WTC11 (cell line): ENCODE data around the gene RCBTB1. TPM values are rescaled to one million over a fixed set of nuclear protein-coding genes. Genes with fewer than 3 reads are reported as not detected.

Experiments used
- ATAC-seq: fragments of 200-7000 bp; cut with Tn5 transposase; 2 replicates; pipeline ENCODE4 v1.10.0; 2021; ENCODE audit warnings: mild to moderate bottlenecking, moderate library complexity
- CTCF ChIA-PET: fragments of 300-600 bp; sonication (Branson Sonifier 250); formaldehyde crosslinking; loops from one replicate; lab custom pipeline; 2021; ENCODE audit warnings: antibody characterized with exemption; lab: Charles Lee
- POLR2A ChIA-PET: fragments of 350-600 bp; sonication (Branson Sonifier 250); formaldehyde crosslinking; loops from one replicate; lab custom pipeline; 2021; ENCODE audit warnings: antibody characterized with exemption; lab: Charles Lee
- DNase-seq: peaks from one replicate; pipeline ENCODE4 v3.0.0; 2021; ENCODE audit warnings: low spot score
- H3K27ac Mint-ChIP-seq: 2 replicates; pipeline ENCODE4 v1.8.0; 2021; ENCODE audit warnings: mixed read lengths
- H3K27me3 Mint-ChIP-seq: 2 replicates; pipeline ENCODE4 v1.8.0; 2021; ENCODE audit warnings: low read depth, mild to moderate bottlenecking, moderate library complexity, mixed read lengths
- H3K36me3 Mint-ChIP-seq: 2 replicates; pipeline ENCODE4 v1.8.0; 2021; ENCODE audit warnings: mixed read lengths
- H3K4me1 Mint-ChIP-seq: 2 replicates; pipeline ENCODE4 v1.8.0; 2022; ENCODE audit warnings: mixed read lengths
- H3K4me3 Mint-ChIP-seq: 2 replicates; pipeline ENCODE4 v1.8.0; 2021; ENCODE audit warnings: mild to moderate bottlenecking, moderate library complexity, mixed read lengths
- H3K9me3 Mint-ChIP-seq: 2 replicates; pipeline ENCODE4 v1.8.0; 2021; ENCODE audit warnings: mixed read lengths
- ATF3 ChIP-seq: sonication (generic); formaldehyde crosslinking; conservative IDR thresholded peaks from 2 replicates; pipeline ENCODE4 v1.8.1; 2022; ENCODE audit warnings: mild to moderate bottlenecking, missing genetic modification reagents
- CBFB ChIP-seq: sonication (generic); formaldehyde crosslinking; IDR thresholded peaks from 2 replicates; pipeline ENCODE4 v1.8.1; 2022; ENCODE audit warnings: mild to moderate bottlenecking, low read depth, missing genetic modification reagents
- CTCF ChIP-seq: fragments of 200-600 bp; IDR thresholded peaks from 2 replicates; pipeline ENCODE4 v1.8.0; 2022; ENCODE audit warnings: antibody characterized with exemption
- ELF4 ChIP-seq: sonication (generic); formaldehyde crosslinking; IDR thresholded peaks from 2 replicates; pipeline ENCODE4 v1.8.1; 2022; ENCODE audit warnings: low read depth, mild to moderate bottlenecking, moderate library complexity, missing genetic modification reagents
- EMX1 ChIP-seq: fragments of 250-450 bp; sonication (Bioruptor Pico); IDR thresholded peaks from 2 replicates; pipeline ENCODE4 v1.8.0; 2021; ENCODE audit warnings: mild to moderate bottlenecking
- GRHL2 ChIP-seq: fragments of 250-450 bp; sonication (Bioruptor Pico); IDR thresholded peaks from 2 replicates; pipeline ENCODE4 v1.8.0; 2022; ENCODE audit warnings: mild to moderate bottlenecking, moderate library complexity; ENCODE audit not compliant: insufficient replicate concordance, severe bottlenecking
- IRF2 ChIP-seq: sonication (generic); formaldehyde crosslinking; IDR thresholded peaks from 2 replicates; pipeline ENCODE4 v1.8.0; 2022; ENCODE audit warnings: low read depth, missing genetic modification reagents, borderline replicate concordance
- JUN ChIP-seq: sonication (generic); formaldehyde crosslinking; IDR thresholded peaks from 2 replicates; pipeline ENCODE4 v1.8.0; 2023; ENCODE audit warnings: mild to moderate bottlenecking, missing genetic modification reagents
- KAT7 ChIP-seq: sonication (generic); formaldehyde crosslinking; IDR thresholded peaks from 2 replicates; pipeline ENCODE4 v1.8.1; 2023; ENCODE audit warnings: missing genetic modification reagents, mild to moderate bottlenecking, borderline replicate concordance
- MXD4 ChIP-seq: fragments of 250-450 bp; sonication (Bioruptor Pico); IDR thresholded peaks from 2 replicates; pipeline ENCODE4 v1.8.0; 2021; ENCODE audit warnings: mild to moderate bottlenecking, moderate library complexity, borderline replicate concordance
- OVOL2 ChIP-seq: fragments of 250-450 bp; sonication (Bioruptor Pico); IDR thresholded peaks from 2 replicates; pipeline ENCODE4 v1.9.0; 2021; ENCODE audit warnings: mild to moderate bottlenecking, borderline replicate concordance
- SMAD4 ChIP-seq: sonication (generic); formaldehyde crosslinking; IDR thresholded peaks from 2 replicates; pipeline ENCODE4 v1.8.0; 2022; ENCODE audit warnings: mild to moderate bottlenecking, missing genetic modification reagents
- TCF7 ChIP-seq: sonication (generic); formaldehyde crosslinking; IDR thresholded peaks from 2 replicates; pipeline ENCODE4 v1.8.0; 2022; ENCODE audit warnings: mild to moderate bottlenecking, low read depth, missing genetic modification reagents, moderate library complexity
- TEAD1 ChIP-seq: sonication (generic); formaldehyde crosslinking; IDR thresholded peaks from 2 replicates; pipeline ENCODE4 v1.8.0; 2022; ENCODE audit warnings: mild to moderate bottlenecking, missing genetic modification reagents
- TEAD4 ChIP-seq: sonication (generic); formaldehyde crosslinking; IDR thresholded peaks from 2 replicates; pipeline ENCODE4 v1.8.0; 2022; ENCODE audit warnings: mild to moderate bottlenecking, missing genetic modification reagents
- ZNF138 ChIP-seq: sonication (generic); formaldehyde crosslinking; conservative IDR thresholded peaks from 2 replicates; pipeline ENCODE4 v1.8.1; 2022; ENCODE audit warnings: mild to moderate bottlenecking, moderate library complexity, missing genetic modification reagents
- ZNF232 ChIP-seq: sonication (generic); formaldehyde crosslinking; IDR thresholded peaks from 2 replicates; pipeline ENCODE4 v1.8.0; 2022; ENCODE audit warnings: mild to moderate bottlenecking, missing genetic modification reagents
- ZNF425 ChIP-seq: fragments of 250-450 bp; sonication (Bioruptor Pico); conservative IDR thresholded peaks from 2 replicates; pipeline ENCODE4 v1.9.0; 2021; ENCODE audit warnings: mild to moderate bottlenecking
- ZNF671 ChIP-seq: fragments of 250-450 bp; sonication (Bioruptor Pico); IDR thresholded peaks from 2 replicates; pipeline ENCODE4 v1.8.0; 2021; ENCODE audit warnings: mild to moderate bottlenecking
- total RNA-seq: library from RNA; stranded (reverse); gene quantifications from 3 replicates; pipeline ENCODE4 v1.2.3, GENCODE V29; 2021
- TF ChIP-seq, protein P1 (sequence below): sonication (generic); formaldehyde crosslinking; IDR thresholded peaks from 2 replicates; pipeline ENCODE4 v1.8.1; 2022; ENCODE audit warnings: mild to moderate bottlenecking, missing genetic modification reagents, moderate library complexity, borderline replicate concordance
- TF ChIP-seq, protein P2 (sequence below): sonication (generic); formaldehyde crosslinking; IDR thresholded peaks from 2 replicates; pipeline ENCODE4 v1.8.1; 2022; ENCODE audit warnings: mild to moderate bottlenecking, moderate library complexity, missing genetic modification reagents
- TF ChIP-seq, protein P3 (sequence below): sonication (generic); formaldehyde crosslinking; IDR thresholded peaks from 2 replicates; pipeline ENCODE4 v1.8.0; 2023; ENCODE audit warnings: missing genetic modification reagents
- TF ChIP-seq, protein P4 (sequence below): sonication (generic); formaldehyde crosslinking; IDR thresholded peaks from 2 replicates; pipeline ENCODE4 v1.8.1; 2023; ENCODE audit warnings: mild to moderate bottlenecking, missing genetic modification reagents, moderate library complexity
- TF ChIP-seq, protein P5 (sequence below): fragments of 250-450 bp; sonication (Bioruptor Pico); IDR thresholded peaks from 2 replicates; pipeline ENCODE4 v1.9.0; 2021; ENCODE audit warnings: moderate library complexity, mild to moderate bottlenecking, inconsistent platforms, borderline replicate concordance
- TF ChIP-seq, protein P6 (sequence below): fragments of 250-450 bp; sonication (Bioruptor Pico); IDR thresholded peaks from 2 replicates; pipeline ENCODE4 v2.1.2; 2022; ENCODE audit warnings: mild to moderate bottlenecking, moderate library complexity

RCBTB1 gene
- total RNA-seq, 1 experiment from 2014 or later = 31.3 TPM

GRCh38 chr13:49596221-49596620, 10.9 kb upstream of the RCBTB1 start (continued):
- TF ChIP-seq CTCF (no peak), ELF4 (CRISPR knock-in tag) (no peak), TEAD4 (no peak), KAT7 (CRISPR knock-in tag) (no peak), SMAD4 (no peak), ZNF232 (CRISPR knock-in tag) (no peak), ZNF425 (CRISPR knock-in tag) (no peak), ZNF671 (CRISPR knock-in tag) (no peak), IRF2 (CRISPR knock-in tag) (no peak), ATF3 (CRISPR knock-in tag) (no peak), TCF7 (CRISPR knock-in tag) (no peak)
- TF ChIP-seq, protein P1, sequence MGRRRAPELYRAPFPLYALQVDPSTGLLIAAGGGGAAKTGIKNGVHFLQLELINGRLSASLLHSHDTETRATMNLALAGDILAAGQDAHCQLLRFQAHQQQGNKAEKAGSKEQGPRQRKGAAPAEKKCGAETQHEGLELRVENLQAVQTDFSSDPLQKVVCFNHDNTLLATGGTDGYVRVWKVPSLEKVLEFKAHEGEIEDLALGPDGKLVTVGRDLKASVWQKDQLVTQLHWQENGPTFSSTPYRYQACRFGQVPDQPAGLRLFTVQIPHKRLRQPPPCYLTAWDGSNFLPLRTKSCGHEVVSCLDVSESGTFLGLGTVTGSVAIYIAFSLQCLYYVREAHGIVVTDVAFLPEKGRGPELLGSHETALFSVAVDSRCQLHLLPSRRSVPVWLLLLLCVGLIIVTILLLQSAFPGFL = no peak
- TF ChIP-seq, protein P2, sequence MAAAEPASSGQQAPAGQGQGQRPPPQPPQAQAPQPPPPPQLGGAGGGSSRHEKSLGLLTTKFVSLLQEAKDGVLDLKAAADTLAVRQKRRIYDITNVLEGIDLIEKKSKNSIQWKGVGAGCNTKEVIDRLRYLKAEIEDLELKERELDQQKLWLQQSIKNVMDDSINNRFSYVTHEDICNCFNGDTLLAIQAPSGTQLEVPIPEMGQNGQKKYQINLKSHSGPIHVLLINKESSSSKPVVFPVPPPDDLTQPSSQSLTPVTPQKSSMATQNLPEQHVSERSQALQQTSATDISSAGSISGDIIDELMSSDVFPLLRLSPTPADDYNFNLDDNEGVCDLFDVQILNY = no peak
- TF ChIP-seq, protein P3, sequence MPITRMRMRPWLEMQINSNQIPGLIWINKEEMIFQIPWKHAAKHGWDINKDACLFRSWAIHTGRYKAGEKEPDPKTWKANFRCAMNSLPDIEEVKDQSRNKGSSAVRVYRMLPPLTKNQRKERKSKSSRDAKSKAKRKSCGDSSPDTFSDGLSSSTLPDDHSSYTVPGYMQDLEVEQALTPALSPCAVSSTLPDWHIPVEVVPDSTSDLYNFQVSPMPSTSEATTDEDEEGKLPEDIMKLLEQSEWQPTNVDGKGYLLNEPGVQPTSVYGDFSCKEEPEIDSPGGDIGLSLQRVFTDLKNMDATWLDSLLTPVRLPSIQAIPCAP = no peak
- TF ChIP-seq, protein P4, sequence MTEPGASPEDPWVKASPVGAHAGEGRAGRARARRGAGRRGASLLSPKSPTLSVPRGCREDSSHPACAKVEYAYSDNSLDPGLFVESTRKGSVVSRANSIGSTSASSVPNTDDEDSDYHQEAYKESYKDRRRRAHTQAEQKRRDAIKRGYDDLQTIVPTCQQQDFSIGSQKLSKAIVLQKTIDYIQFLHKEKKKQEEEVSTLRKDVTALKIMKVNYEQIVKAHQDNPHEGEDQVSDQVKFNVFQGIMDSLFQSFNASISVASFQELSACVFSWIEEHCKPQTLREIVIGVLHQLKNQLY = no peak
- TF ChIP-seq, all 79 proteins: peak for 0

GRCh38 chr13:49594576-49594975, 9.2 kb upstream of the RCBTB1 start:
- ChIA-PET POLR2A (no interaction called here), CTCF (no interaction called here)
- Mint-ChIP-seq H3K27me3 (no peaks in the 10 kb centered on the region), H3K4me1 (no peaks in the 10 kb centered on the region), H3K9me3 (peaks cover 24% of the 10 kb centered on the region), H3K27ac (no peak overlapping the region), H3K4me3 (no peak overlapping the region), H3K36me3 (peaks cover 3% of the 10 kb centered on the region; the same call in 1 of the 2 replicates)
- DNase-seq (no peak), ATAC-seq (no peak)
- TF ChIP-seq EMX1 (no peak), MXD4 (CRISPR knock-in tag) (no peak), CBFB (no peak), GRHL2 (CRISPR knock-in tag) (no peak), ZNF138 (CRISPR knock-in tag) (no peak), OVOL2 (CRISPR knock-in tag) (no peak), TEAD1 (CRISPR knock-in tag) (no peak), JUN (no peak), TEAD4 (no peak)
- TF ChIP-seq, protein P5, sequence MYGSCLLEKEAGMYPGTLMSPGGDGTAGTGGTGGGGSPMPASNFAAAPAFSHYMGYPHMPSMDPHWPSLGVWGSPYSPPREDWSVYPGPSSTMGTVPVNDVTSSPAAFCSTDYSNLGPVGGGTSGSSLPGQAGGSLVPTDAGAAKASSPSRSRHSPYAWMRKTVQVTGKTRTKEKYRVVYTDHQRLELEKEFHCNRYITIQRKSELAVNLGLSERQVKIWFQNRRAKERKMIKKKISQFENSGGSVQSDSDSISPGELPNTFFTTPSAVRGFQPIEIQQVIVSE = no peak
- TF ChIP-seq, protein P1 = no peak
- TF ChIP-seq, protein P6, sequence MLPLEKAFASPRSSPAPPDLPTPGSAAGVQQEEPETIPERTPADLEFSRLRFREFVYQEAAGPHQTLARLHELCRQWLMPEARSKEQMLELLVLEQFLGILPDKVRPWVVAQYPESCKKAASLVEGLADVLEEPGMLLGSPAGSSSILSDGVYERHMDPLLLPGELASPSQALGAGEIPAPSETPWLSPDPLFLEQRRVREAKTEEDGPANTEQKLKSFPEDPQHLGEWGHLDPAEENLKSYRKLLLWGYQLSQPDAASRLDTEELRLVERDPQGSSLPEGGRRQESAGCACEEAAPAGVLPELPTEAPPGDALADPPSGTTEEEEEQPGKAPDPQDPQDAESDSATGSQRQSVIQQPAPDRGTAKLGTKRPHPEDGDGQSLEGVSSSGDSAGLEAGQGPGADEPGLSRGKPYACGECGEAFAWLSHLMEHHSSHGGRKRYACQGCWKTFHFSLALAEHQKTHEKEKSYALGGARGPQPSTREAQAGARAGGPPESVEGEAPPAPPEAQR (CRISPR knock-in tag) = no peak
